Activated B cell treated with CpG ODN at 0.5 μM for 24 hours (primary cell): ENCODE measurements around the gene CCDC141. TPM values are rescaled to one million over a fixed set of nuclear protein-coding genes. Genes with fewer than 3 reads are reported as not detected.

Experiments
- ATAC-seq: fragments of 200-7000 bp; cut with Tn5 transposase; one replicate; pipeline ENCODE4 v1.10.0; 2021; ENCODE audit warnings: low read depth, mild to moderate bottlenecking, moderate library complexity
- CTCF ChIA-PET: fragments of 350-600 bp; sonication (Branson Sonifier 250); formaldehyde crosslinking; loops from one replicate; lab custom pipeline; 2021; ENCODE audit warnings: antibody characterized with exemption; lab: Charles Lee
- POLR2A ChIA-PET: fragments of 350-600 bp; sonication (Branson Sonifier 250); formaldehyde crosslinking; loops from one replicate; lab custom pipeline; 2021; ENCODE audit warnings: antibody characterized with exemption; lab: Charles Lee
- DNase-seq: peaks from one replicate; pipeline ENCODE4 v3.0.0; 2022
- H3K27ac Mint-ChIP-seq: one replicate; pipeline ENCODE4 v1.8.0; 2020; ENCODE audit warnings: mixed read lengths
- H3K27me3 Mint-ChIP-seq: one replicate; pipeline ENCODE4 v1.8.0; 2021; ENCODE audit warnings: mixed read lengths
- H3K36me3 Mint-ChIP-seq: one replicate; pipeline ENCODE4 v1.8.0; 2021; ENCODE audit warnings: low read depth, mixed read lengths
- H3K4me1 Mint-ChIP-seq: one replicate; pipeline ENCODE4 v1.8.0; 2021; ENCODE audit warnings: mixed read lengths
- H3K4me3 Mint-ChIP-seq: one replicate; pipeline ENCODE4 v1.8.0; 2020; ENCODE audit warnings: mild to moderate bottlenecking, mixed read lengths
- H3K9me3 Mint-ChIP-seq: one replicate; pipeline ENCODE4 v1.8.0; 2020; ENCODE audit warnings: mixed read lengths
- intact Hi-C: fragments of 100-400 bp; cut with micrococcal nuclease; formaldehyde crosslinking; loops from one replicate; pipeline ENCODE4 v1.15.1; 2024
- total RNA-seq: library from RNA; stranded (reverse); gene quantifications from 2 replicates; pipeline ENCODE4 v1.2.3, GENCODE V29; 2022
- TF ChIP-seq, protein P1 (sequence below): fragments of 200-600 bp; IDR thresholded peaks from one replicate; pipeline ENCODE4 v1.8.0; 2022; ENCODE audit warnings: antibody characterized with exemption, mild to moderate bottlenecking

CCDC141 gene
- total RNA-seq, 1 donor from 2014 or later: 38.8 TPM

DNA sequence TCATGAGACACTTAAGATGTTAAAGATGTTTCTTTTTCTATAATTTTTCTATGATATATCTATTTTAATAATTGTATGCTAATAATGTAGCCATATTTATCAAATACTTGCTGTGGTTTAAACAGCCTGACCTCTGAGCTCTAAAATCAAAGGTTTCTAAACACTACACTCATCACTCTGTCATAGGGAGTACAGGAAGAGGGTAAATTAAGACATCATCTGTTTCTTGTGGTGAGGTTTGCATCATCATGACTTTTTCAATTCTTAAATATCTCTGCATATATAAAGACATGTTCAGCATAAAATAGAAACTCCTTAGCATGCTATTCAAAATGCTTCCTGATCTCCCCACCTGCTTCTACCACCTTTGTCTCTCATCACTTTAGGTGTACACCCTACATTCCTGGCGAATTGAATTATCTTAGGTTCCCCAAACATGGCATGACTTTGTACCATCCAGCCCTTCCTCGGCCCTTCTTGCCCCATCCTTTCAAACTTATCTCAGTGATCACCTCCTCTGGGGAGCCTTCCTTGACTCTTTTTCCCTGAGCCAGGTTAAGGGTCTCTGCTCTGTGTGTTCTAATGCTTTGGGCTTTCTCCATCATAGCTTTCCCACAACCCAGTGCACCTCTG lies 137.4 kb downstream of the CCDC141 start:
- H3K27ac Mint-ChIP-seq: no peak overlapping the region
- intact Hi-C loops: loop anchor here (5.0 kb wide), 1 partner anchor 215 kb away; no protein-coding TSS in a partner anchor
- ChIA-PET POLR2A (no interaction called here), CTCF (interaction anchor here (1.4 to 7.2 kb wide), 4 partner anchors 15 to 218 kb away, joined by 5 to 40 read pairs (median 11); no protein-coding TSS in a partner anchor)
- no peak for ATAC-seq
- H3K4me3 Mint-ChIP-seq: no peak overlapping the region
- H3K36me3 Mint-ChIP-seq: peaks cover 8% of the 10 kb centered on the region
- H3K27me3 Mint-ChIP-seq: no peaks in the 10 kb centered on the region
- no peaks in the 10 kb centered on the region for H3K9me3 Mint-ChIP-seq
- peaks cover 2% of the 10 kb centered on the region for H3K4me1 Mint-ChIP-seq
- DNase-seq: no peak
- TF ChIP-seq, protein P1, sequence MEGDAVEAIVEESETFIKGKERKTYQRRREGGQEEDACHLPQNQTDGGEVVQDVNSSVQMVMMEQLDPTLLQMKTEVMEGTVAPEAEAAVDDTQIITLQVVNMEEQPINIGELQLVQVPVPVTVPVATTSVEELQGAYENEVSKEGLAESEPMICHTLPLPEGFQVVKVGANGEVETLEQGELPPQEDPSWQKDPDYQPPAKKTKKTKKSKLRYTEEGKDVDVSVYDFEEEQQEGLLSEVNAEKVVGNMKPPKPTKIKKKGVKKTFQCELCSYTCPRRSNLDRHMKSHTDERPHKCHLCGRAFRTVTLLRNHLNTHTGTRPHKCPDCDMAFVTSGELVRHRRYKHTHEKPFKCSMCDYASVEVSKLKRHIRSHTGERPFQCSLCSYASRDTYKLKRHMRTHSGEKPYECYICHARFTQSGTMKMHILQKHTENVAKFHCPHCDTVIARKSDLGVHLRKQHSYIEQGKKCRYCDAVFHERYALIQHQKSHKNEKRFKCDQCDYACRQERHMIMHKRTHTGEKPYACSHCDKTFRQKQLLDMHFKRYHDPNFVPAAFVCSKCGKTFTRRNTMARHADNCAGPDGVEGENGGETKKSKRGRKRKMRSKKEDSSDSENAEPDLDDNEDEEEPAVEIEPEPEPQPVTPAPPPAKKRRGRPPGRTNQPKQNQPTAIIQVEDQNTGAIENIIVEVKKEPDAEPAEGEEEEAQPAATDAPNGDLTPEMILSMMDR: no peak

DNA sequence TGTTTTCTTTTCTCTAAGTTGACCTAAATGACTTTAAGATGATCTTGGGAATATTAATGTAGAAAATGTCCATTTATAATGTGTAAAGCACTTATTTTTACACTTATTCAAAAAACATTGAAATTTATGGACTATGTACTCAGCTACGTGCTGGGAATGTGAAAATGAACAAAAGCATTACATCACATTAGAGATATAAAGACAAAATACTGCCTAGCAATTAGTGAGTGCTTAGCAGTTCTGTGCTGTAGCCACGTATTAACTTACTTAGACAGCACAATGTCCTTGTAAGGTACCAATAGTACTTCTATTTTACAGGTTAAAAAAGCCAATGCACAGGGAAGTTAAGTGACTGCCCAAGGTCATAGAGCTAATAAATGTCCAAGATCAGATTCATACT lies 138.9 kb downstream of the CCDC141 start:
- Mint-ChIP-seq H3K4me3 (no peak overlapping the region), H3K27ac (no peak overlapping the region), H3K4me1 (peaks cover 2% of the 10 kb centered on the region), H3K36me3 (peaks cover 5% of the 10 kb centered on the region), H3K9me3 (no peaks in the 10 kb centered on the region), H3K27me3 (no peaks in the 10 kb centered on the region)
- ATAC-seq: no peak
- DNase-seq: no peak
- intact Hi-C loops: loop anchor here (5.0 kb wide), 1 partner anchor 216 kb away; no protein-coding TSS in a partner anchor
- TF ChIP-seq, protein P1: no peak
- ChIA-PET POLR2A (no interaction called here), CTCF (interaction anchor here (1.2 to 7.2 kb wide), 3 partner anchors 16 to 219 kb away, joined by 4 to 40 read pairs (median 14); no protein-coding TSS in a partner anchor)

DNA sequence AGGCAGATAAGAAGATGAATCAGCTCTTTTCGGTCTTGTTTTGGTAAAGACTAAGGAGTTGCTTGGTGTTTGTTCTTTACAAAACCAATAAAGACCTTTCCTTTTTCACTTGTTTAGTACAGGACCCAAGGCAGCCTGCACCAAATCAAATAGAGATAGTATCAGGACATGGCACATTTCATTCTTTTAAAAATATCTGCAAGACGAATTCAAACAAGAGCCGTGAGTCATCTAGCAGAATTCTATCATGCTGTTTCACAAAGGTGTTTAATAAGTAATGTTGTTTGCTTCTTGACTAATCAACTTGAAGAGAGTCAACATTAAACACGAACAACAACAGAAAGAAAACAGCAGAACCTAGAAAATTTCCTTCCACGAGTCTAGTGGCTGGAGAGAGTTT lies 139.9 kb downstream of the CCDC141 start:
- Mint-ChIP-seq H3K4me1 (peaks cover 2% of the 10 kb centered on the region), H3K27ac (no peak overlapping the region), H3K9me3 (no peaks in the 10 kb centered on the region), H3K36me3 (peaks cover 3% of the 10 kb centered on the region), H3K27me3 (no peaks in the 10 kb centered on the region), H3K4me3 (no peak overlapping the region)
- TF ChIP-seq, protein P1: no peak
- ATAC-seq (no peak), DNase-seq (no peak)
- CTCF ChIA-PET: interaction anchor here (1.3 to 7.2 kb wide), 3 partner anchors 19 to 220 kb away, joined by 3 to 40 read pairs (median 14); no protein-coding TSS in a partner anchor
- POLR2A ChIA-PET: no interaction called here
- intact Hi-C loops: loop anchor here (5.0 kb wide), 1 partner anchor 217 kb away; no protein-coding TSS in a partner anchor

DNA sequence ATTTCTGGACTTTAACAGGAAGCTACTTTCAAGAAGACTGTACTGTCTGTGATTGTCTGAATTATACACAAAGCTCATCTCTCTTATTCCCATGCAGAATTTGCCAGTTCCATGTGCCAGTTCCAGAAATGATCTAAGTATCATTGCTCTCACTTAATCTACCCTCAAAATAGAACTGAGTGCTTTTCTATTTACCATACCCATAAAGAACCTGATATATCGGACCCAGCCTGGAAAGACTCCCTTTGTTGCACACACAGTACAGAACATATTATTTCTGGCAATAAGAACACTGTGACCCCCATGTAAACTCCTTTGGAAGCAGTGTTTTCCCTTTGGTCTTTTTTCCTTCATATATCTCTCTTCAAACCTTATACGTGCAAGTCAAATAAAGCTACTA lies 140.4 kb downstream of the CCDC141 start:
- DNase-seq (no peak), ATAC-seq (no peak)
- no peaks in the 10 kb centered on the region for H3K27me3 Mint-ChIP-seq
- H3K4me1 Mint-ChIP-seq: peaks cover 2% of the 10 kb centered on the region
- H3K4me3 Mint-ChIP-seq: no peak overlapping the region
- ChIA-PET POLR2A (no interaction called here), CTCF (interaction anchor here (0.5 to 7.2 kb wide), 4 partner anchors 19 to 221 kb away, joined by 3 to 40 read pairs (median 8); no protein-coding TSS in a partner anchor)
- no peaks in the 10 kb centered on the region for H3K9me3 Mint-ChIP-seq
- H3K27ac Mint-ChIP-seq: no peak overlapping the region
- TF ChIP-seq, protein P1: no peak
- H3K36me3 Mint-ChIP-seq: peaks cover 8% of the 10 kb centered on the region
- intact Hi-C loops: no loop called here

DNA sequence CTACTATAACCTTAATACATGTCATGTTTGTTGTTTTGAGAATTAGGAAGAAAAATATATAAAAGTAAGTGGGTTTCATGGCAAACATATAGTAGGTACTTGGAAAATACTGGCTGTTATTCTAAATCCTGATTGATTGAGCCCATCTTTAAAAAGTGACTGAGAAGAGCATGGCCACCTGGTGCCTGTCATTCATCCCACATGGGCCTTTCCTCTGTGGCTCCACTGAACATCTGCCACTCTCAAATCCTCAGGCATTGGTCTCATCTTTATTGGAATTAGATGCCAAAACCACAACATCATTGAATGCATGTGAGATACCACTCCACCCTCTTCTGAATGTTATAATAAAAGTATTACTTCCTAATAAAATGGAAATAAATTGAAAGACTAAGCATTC lies 141.1 kb downstream of the CCDC141 start:
- CTCF ChIA-PET: interaction anchor here (0.8 to 2.2 kb wide), 2 partner anchors 18 to 221 kb away, joined by 3 to 14 read pairs; no protein-coding TSS in a partner anchor
- no peaks in the 10 kb centered on the region for H3K27me3 Mint-ChIP-seq
- ATAC-seq (no peak), DNase-seq (no peak)
- H3K36me3 Mint-ChIP-seq: peaks cover 11% of the 10 kb centered on the region
- H3K4me1 Mint-ChIP-seq: peaks cover 2% of the 10 kb centered on the region
- TF ChIP-seq, protein P1: no peak
- H3K9me3 Mint-ChIP-seq: no peaks in the 10 kb centered on the region
- no peak overlapping the region for H3K4me3 Mint-ChIP-seq
- H3K27ac Mint-ChIP-seq: no peak overlapping the region
- intact Hi-C loops: no loop called here
- POLR2A ChIA-PET: no interaction called here
